NCI-H1694 treated with DMSO at 0.1 percent for 48 hours (cell line): ENCODE results near the gene OR9Q1.

Experiments
- DNase-seq: peaks from one replicate; lab custom pipeline; 2025; lab: John Stamatoyannopoulos, UW

Gene OR9Q1

GRCh38 chr11:58034471-58034870 is 10.8 kb downstream of the OR9Q1 start:
- DNase-seq = no peak

DNA sequence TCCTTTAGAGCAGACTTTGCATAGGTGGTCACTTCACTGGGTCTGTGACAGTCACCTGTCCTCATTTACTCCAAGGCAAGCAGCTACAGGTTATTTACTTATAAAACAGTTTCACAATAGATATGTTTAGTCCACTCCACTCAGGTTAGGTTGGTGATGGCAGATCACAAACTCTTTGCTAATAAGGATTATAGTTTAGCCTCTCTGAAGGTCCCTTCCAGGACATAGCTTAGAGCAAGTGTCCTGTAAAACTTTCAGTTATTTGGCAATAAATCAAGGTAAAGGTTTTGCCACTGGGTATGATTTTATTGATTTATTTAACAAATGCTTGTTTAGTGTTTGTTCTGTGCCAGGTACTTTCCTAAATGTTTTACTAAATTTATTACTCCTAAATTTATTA is 15.9 kb downstream of the OR9Q1 start:
- no peak for DNase-seq

GRCh38 chr11:58043379-58043778 is 19.7 kb downstream of the OR9Q1 start:
- no peak for DNase-seq

DNA sequence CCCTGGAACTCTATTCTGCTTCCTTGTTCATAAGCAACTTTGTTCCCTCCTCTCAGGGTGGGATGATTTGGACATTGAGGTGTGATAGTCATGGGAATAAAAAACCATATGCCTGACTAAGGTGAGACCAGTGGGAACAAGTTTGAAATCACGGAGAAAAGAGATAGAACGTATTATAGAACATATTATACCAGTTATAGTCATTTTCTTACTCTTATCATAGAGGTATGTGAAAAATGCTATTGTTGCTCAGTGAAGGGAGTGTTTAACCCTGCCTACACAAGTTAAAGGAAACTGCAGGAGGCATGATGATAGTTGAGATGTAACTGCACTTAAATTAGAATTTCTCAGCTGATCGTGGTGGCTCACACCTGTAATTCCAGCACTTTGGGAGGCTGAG is 22.6 kb downstream of the OR9Q1 start:
- no peak for DNase-seq

- no peak for DNase-seq
These were observed 24.1 kb downstream of the OR9Q1 start for GRCh38 chr11:58047818-58048217.

DNA sequence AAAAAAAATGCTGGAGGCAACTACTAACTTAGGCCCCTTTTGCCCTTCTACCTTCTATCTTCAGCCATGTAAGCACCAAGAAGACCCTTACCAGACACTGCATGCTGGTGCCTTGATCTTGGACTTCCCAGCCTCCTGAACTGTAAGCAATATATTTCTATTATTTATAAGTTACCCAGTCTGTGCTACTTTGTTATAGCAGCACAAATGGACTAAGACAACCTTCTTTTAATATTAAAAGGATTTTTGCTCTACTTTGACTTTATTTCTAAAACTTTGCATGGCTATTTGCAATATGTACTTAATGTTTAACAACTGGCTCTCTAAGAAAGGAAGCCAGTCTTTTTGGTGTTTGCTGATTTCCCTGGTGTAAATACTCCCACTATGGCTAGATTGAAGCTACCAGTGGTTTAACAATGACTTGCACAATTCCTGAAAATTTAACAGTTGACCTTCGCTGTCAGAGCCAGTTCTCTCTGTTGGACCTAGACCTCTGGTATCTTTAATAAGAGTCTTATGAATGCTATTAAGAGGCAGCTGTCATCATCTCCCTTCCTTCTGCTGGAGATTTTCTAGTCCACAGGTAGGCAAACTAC is 32.2 kb downstream of the OR9Q1 start:
- no peak for DNase-seq

DNA sequence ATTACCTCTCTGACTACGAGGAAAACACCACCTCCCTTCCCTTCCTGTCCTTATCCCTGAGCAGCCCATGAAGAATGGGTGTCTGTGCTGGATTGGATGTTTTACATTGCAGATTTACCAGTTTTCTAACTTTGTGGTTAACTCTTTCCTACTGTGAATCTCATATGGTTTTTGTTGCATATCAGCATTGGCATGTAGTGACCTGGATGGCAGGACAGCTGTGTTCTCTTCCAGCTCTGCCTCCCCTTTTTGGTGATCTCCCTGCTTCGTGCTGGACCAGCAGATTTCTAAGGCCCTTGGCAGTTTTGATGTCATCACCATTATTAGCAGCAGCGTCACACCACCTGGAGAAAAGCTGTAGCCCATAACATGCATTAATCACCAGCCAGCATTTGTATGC is 33.8 kb downstream of the OR9Q1 start:
- DNase-seq = no peak

DNA sequence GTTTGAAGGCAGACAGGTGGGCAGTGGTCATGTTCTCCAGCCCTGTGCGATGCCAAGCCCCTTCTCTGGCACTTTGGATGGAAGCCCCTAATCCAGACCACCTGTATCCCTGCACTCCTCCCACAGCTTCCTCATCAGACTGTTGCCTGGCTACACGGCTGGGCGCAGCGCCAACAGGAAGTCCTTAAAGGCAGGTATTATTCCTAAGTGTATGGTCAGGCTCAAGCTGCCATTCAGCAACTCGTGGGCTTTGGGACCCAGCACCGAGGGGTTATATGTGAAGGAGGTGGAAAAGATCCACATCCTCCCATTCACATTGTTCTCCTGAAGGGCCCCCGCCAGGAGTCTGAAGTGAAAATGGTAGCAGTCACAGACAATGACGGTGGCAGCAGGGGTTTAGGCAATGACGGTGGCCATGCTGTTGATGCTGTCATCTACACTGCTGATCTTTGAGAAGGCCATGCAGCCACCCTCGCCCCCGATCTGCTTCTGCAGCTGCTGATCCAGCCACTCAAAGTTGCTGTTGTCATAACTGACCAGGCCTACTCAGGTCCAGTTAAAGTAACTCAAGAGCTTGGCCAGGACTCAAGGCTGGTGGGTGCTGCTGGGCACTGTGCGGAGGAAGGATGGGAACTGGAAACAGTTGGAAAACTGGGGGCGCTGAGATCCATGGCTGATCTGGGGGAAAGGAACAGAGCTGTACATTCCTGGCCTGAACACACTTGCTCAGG is 34.8 kb downstream of the OR9Q1 start:
- DNase-seq = no peak

GRCh38 chr11:58059007-58059350 is 35.3 kb downstream of the OR9Q1 start:
- no peak for DNase-seq

GRCh38 chr11:58060535-58060934 is 36.9 kb downstream of the OR9Q1 start:
- DNase-seq = no peak

DNA sequence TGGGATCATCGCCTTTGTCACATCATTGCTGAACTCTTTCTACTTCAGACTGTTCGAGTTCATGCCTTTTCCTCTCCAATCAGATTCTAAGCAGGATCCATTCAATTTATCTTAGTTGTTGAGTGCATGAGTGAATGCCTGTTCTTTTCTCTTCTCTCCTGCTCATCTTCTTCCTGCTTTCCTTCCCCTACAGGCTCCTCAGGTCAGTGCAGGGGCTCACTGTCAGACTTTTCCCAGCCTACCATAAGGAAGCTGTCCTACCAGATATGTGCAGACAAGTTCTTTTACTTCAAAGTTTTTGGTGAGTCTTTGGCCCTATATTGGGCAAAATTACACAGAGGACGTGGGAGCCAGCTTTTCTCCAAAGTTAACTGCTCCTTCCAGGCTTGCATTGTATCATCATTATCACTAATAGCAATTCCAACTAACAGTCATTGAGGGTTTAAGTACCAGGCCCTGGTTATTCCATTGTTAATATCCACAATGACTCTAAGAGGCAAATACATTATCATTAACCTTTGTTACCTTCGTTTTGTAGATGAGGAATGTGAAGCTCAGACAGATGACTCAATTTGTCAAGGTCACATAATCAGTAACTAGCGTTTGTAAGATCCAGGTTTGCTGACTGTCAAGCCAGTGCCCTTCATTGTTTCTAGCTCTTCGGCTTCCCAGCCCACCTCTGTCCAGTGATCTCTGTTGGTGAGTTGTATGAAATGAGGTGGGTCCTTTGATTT is 37.4 kb downstream of the OR9Q1 start:
- no peak for DNase-seq

DNA sequence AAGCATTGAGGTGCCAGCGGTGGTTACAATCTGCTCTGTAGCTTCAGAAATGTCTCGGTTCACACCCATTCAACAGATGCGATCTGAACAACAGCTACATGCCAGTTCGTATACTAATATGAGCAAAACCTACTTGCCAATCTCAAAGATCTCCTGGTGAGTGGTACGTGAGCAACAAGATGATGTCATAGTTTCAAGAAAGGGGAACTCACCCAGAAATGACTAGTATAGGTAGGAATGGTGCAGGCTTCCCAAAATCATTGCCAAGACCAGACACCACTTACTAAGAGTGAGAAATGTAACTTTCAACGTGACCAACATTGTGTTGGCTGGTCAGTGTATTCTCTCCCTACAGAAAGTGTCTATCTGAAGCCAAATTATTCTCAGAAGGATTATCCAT is 38.1 kb downstream of the OR9Q1 start:
- no peak for DNase-seq

DNA sequence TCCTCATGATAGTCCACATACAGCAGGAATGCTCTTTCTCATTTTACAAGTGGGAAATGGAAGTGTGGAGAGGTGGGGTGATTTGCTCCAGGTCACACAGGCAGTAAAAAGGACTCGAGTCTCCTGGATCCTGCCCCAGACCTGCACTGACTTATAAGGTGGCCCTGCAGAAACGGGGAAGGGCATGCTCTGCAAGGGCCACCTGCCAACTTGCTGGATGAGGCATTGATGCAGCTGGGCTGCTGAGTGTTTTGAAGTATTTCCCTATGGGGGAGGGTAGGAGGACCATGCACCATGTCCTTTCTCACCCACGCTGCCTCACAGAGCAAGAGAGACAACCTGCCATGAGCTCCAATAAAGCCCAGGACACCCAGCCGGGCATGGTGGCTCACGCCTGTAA is 44.0 kb downstream of the OR9Q1 start:
- no peak for DNase-seq

GRCh38 chr11:58068655-58069054 is 45.0 kb downstream of the OR9Q1 start:
- DNase-seq = no peak

GRCh38 chr11:58070585-58070984 is 46.9 kb downstream of the OR9Q1 start:
- DNase-seq = no peak

DNA sequence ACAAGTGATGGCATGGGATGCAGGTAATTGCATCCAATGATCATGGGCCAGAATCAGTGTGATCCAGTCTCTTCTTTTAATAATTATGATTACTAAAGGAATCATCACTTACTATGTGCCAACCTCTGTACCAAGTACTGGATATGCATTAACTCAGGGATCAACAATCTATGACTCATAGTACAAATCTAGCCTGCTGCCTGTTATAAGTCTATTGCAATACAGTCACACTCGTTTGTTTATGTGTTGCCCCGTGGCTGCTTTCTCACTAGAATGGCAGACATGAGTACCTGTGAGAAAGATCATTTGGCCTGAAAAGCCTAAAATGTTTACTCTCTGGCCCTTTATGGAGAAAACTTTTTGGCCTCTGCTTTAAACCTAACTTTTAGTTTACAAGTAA is 52.1 kb downstream of the OR9Q1 start:
- no peak for DNase-seq

DNA sequence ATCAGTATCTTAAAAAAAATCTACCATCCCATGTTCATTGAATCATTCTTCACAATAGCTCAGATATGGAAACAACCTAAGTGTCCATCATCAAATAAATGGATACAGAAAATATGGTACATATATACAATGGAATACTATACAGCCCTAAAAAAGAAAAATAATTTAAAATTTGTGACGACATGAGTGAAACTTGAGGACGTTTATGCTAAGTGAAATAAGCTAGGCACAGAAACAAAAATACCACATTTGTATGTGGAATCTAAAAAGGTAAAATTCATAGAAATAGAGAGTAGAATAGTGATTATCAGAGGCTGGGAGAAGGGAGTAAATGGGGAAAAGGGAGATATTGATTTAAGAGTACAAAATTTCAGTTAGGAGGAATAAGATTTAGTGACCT is 62.8 kb downstream of the OR9Q1 start:
- no peak for DNase-seq

DNA sequence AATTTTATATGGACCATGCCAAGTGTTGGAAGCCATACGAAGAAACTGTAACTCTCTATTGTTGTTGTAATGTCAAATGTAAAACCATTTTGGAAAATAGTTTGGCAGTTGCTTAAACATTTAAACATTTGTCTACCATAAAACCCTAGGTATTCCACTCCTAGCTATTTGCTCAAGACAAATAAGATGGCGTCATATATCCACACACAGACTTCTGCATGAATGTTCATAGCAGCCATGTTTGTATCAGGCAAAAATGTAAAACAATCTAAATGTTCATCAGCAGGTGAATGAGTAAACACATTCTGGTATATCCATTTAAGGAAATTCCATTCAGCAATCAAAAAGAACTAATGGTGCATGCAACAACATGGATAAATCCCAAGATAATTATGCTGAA is 73.8 kb downstream of the OR9Q1 start:
- DNase-seq = no peak

DNA sequence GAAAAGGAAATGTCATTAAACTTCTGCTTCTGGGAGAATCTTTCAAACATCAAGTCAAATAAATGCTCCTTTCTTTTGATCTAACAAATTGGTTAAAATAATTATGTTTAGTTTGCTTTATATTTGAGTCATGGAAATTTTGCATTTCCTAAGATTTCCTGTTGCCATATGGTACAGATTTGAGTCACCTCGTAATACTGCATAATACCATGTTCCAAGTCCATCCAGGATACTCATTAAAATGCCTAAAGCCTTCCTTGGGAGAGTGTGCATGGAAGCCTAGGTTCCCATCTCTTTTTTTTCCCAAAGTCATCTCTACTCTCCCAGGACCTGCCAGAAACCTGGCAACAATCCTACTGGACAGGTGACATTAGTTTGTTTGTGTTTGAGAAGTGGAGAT is 97.4 kb downstream of the OR9Q1 start:
- no peak for DNase-seq

DNA sequence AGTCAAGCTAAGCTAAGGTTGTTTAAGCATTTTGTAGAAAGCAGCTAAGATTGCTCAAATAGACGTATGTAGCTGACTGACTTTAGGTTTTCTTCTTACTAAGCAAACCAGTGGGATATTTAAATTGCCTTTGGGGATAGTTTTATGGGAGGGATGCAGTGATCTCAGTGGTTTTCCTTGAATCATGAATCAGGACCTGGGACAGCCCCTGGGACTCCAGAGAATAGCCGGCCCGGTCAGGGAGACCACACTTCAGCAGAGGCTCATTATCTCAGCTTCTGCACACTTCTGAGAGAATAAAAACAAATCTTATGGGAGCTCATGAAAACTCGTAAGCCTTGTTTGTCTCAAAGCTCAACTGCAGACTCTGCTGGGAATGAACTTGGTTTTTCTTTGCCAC is 101.8 kb downstream of the OR9Q1 start, which contains the start of gene OR9I1:
OR9I1 (minus strand) TSS at position 62 of the 400 bp plus-strand sequence. CDS start 6,086 bp downstream, outside the sequence.
- no peak for DNase-seq

- DNase-seq = no peak
These were observed 103.7 kb downstream of the OR9Q1 start for GRCh38 chr11:58127350-58127749.

DNA sequence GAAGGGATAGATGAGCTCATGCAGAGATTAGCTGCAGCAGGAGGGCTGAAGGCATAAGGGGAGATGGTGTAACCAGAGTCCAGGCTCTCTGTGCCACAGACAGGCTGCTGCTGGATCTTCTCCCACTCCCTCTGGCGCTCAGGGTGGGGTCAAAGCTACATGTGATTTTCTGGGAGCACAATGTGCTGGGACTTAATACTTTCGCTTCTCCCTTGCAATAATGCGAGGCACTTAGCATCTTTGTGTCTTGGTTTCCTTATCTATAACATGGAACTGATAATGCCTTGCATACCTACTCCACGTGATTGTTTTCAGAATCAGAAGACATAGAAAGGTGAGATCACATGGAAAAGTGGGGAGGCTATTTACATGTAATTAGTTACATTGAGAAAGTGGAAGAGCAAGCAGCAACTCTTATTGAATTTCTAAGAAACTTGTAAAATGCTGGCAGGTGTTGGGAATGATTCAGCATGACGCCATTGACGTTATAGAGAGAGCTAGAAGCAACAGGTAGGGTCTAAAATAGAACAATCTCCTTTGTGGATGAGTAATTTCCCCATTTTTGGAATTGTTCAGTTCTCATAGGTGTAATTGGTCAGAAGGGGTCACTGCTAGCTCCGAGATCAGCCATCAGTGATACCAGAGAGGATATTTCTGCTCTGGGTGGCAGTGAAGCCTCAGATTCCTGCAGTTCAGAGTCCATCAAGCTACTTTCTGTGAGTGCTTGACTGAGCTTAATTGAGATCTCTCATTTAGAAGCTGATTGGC is 109.8 kb downstream of the OR9Q1 start:
- no peak for DNase-seq

DNA sequence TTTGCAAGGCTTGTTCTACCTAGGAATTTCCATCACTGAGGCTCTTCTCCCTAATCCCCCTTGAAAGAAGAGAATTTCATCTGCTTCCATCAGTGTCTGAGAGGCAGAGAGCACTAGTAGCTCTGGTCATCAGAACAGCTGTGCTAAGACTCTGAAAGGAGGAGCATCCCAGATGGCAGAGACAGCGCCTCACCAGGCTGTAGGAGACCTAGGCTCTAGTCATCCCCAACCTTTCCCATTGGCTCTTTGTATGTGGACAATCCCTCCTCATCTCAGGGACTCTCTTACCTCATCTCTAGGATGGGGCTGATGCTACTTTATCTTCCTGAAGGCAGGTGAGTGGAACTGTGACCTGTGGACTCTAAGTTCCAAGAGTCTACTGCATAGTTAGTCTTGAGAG is 110.5 kb downstream of the OR9Q1 start:
- DNase-seq = no peak
